ENCODE results near the gene IL1RAP.
"Not testable (repeated sequence)": the region's sequence is repeated elsewhere in the genome, so short reads cannot be mapped to it uniquely, and the experiment has no call there.

Gene IL1RAP

GRCh38 chr3:190617185-190617584 lies 103.3 kb downstream of the IL1RAP start:
- DNase-seq, result no peak

GRCh38 chr3:190618330-190619030 lies 104.6 kb downstream of the IL1RAP start:
- no peak for DNase-seq

GRCh38 chr3:190619353-190619752 lies 105.5 kb downstream of the IL1RAP start:
- DNase-seq, result no peak

- no peak for DNase-seq
Observed at GRCh38 chr3:190619761-190620160, 105.9 kb downstream of the IL1RAP start.

GRCh38 chr3:190620886-190621608 lies 107.2 kb downstream of the IL1RAP start:
- no peak for DNase-seq

GRCh38 chr3:190621927-190622326 lies 108.0 kb downstream of the IL1RAP start:
- no peak for DNase-seq

- DNase-seq, result no peak
Observed at GRCh38 chr3:190624282-190624681, 110.4 kb downstream of the IL1RAP start.

- DNase-seq, result no peak
Observed at GRCh38 chr3:190626951-190627620, 113.2 kb downstream of the IL1RAP start.

- no peak for DNase-seq
Observed at GRCh38 chr3:190629088-190629487, 115.2 kb downstream of the IL1RAP start.

GRCh38 chr3:190631295-190631694 lies 117.4 kb downstream of the IL1RAP start:
- no peak for DNase-seq

GRCh38 chr3:190641564-190641963 lies 127.7 kb downstream of the IL1RAP start:
- DNase-seq, result no peak

GRCh38 chr3:190642016-190642415 lies 128.1 kb downstream of the IL1RAP start:
- DNase-seq, result no peak

GRCh38 chr3:190644035-190644434 lies 130.2 kb downstream of the IL1RAP start:
- DNase-seq, result no peak

GRCh38 chr3:190644766-190645165 lies 130.9 kb downstream of the IL1RAP start:
- no peak for DNase-seq

GRCh38 chr3:190645932-190646460 lies 132.1 kb downstream of the IL1RAP start:
- no peak for DNase-seq

GRCh38 chr3:190646996-190647395 lies 133.1 kb downstream of the IL1RAP start:
- no peak for DNase-seq

GRCh38 chr3:190655933-190656332 lies 142.0 kb downstream of the IL1RAP start:
- DNase-seq, result no peak

GRCh38 chr3:190658106-190658505 lies 144.2 kb downstream of the IL1RAP start:
- DNase-seq, result no peak

- no peak for DNase-seq
Observed at GRCh38 chr3:190666821-190667220, 152.9 kb downstream of the IL1RAP start.

- no peak for DNase-seq
Observed at GRCh38 chr3:190671658-190672057, 157.8 kb downstream of the IL1RAP start.

- DNase-seq, result no peak
Observed at GRCh38 chr3:190673148-190673547, 159.3 kb downstream of the IL1RAP start.

GRCh38 chr3:190676481-190676880 lies 162.6 kb downstream of the IL1RAP start:
- no peak for DNase-seq

- no peak for DNase-seq
Observed at GRCh38 chr3:190677001-190677400, 163.1 kb downstream of the IL1RAP start.

GRCh38 chr3:190677868-190678267 lies 164.0 kb downstream of the IL1RAP start:
- DNase-seq, result not testable (repeated sequence)
